ENCODE data around the gene OSBPL6. TPM values are rescaled to one million over a fixed set of nuclear protein-coding genes. Genes with fewer than 3 reads are reported as not detected.
A peak's percentile ranks its signal among the peaks of the same experiment; 100 is the strongest.

The OSBPL6 gene
- polyA plus RNA-seq, 1 donor = 4.6 TPM

- H3K36me3 ChIP-seq (ENCODE audit: control insufficient read depth, insufficient read depth, low read length) = no peaks in the 10 kb centered on the region
- WGBS (ENCODE audit: insufficient coverage, low lambda C conversion rate) = 100% methylated on average over 1 of the region's 5 CpGs
- H3K4me1 ChIP-seq (ENCODE audit: control insufficient read depth, insufficient read depth, low read length) = peaks cover 5% of the 10 kb centered on the region
- no peak overlapping the region for H3K4me3 ChIP-seq (ENCODE audit: low read length)
- H3K27ac ChIP-seq (ENCODE audit: low read length) = no peak overlapping the region
- H3K27me3 ChIP-seq (ENCODE audit: control insufficient read depth, insufficient read depth, low read length) = no peaks in the 10 kb centered on the region
- no peak for DNase-seq
- no peaks in the 10 kb centered on the region for H3K9me3 ChIP-seq (ENCODE audit: control insufficient read depth, low read depth, low read length)
Measured at GRCh38 chr2:178296394-178297090, 102.2 kb downstream of the OSBPL6 start.

GRCh38 chr2:178297091-178297411, 102.7 kb downstream of the OSBPL6 start:
- Histone ChIP-seq H3K4me3 (ENCODE audit: low read length) (no peak overlapping the region), H3K27ac (ENCODE audit: low read length) (no peak overlapping the region), H3K36me3 (ENCODE audit: control insufficient read depth, insufficient read depth, low read length) (no peaks in the 10 kb centered on the region), H3K4me1 (ENCODE audit: control insufficient read depth, insufficient read depth, low read length) (peaks cover 5% of the 10 kb centered on the region), H3K9me3 (ENCODE audit: control insufficient read depth, low read depth, low read length) (no peaks in the 10 kb centered on the region), H3K27me3 (ENCODE audit: control insufficient read depth, insufficient read depth, low read length) (no peaks in the 10 kb centered on the region)
- DNase-seq = no peak
- whole genome bisulfite sequencing (ENCODE audit: insufficient coverage, low lambda C conversion rate) = 33% methylated on average over 1 of the region's 1 CpG

- no peak for DNase-seq
- no peaks in the 10 kb centered on the region for H3K27me3 ChIP-seq (ENCODE audit: control insufficient read depth, insufficient read depth, low read length)
- no peak overlapping the region for H3K27ac ChIP-seq (ENCODE audit: low read length)
- peaks cover 5% of the 10 kb centered on the region for H3K4me1 ChIP-seq (ENCODE audit: control insufficient read depth, insufficient read depth, low read length)
- no peaks in the 10 kb centered on the region for H3K36me3 ChIP-seq (ENCODE audit: control insufficient read depth, insufficient read depth, low read length)
- H3K9me3 ChIP-seq (ENCODE audit: control insufficient read depth, low read depth, low read length) = no peaks in the 10 kb centered on the region
- H3K4me3 ChIP-seq (ENCODE audit: low read length) = no peak overlapping the region
Measured at GRCh38 chr2:178298785-178299212, 104.5 kb downstream of the OSBPL6 start.

- WGBS (ENCODE audit: insufficient coverage, low lambda C conversion rate) = 100% methylated on average over 1 of the region's 3 CpGs
- no peaks in the 10 kb centered on the region for H3K9me3 ChIP-seq (ENCODE audit: control insufficient read depth, low read depth, low read length)
- H3K4me1 ChIP-seq (ENCODE audit: control insufficient read depth, insufficient read depth, low read length) = peaks cover 5% of the 10 kb centered on the region
- H3K36me3 ChIP-seq (ENCODE audit: control insufficient read depth, insufficient read depth, low read length) = no peaks in the 10 kb centered on the region
- no peaks in the 10 kb centered on the region for H3K27me3 ChIP-seq (ENCODE audit: control insufficient read depth, insufficient read depth, low read length)
- DNase-seq = no peak
- H3K27ac ChIP-seq (ENCODE audit: low read length) = no peak overlapping the region
- H3K4me3 ChIP-seq (ENCODE audit: low read length) = no peak overlapping the region
Measured at GRCh38 chr2:178301649-178302238, 107.4 kb downstream of the OSBPL6 start.

- no peaks in the 10 kb centered on the region for H3K4me1 ChIP-seq (ENCODE audit: control insufficient read depth, insufficient read depth, low read length)
- no CpG with 5 or more reads among the region's 3 CpGs for WGBS (ENCODE audit: insufficient coverage, low lambda C conversion rate)
- no peaks in the 10 kb centered on the region for H3K27me3 ChIP-seq (ENCODE audit: control insufficient read depth, insufficient read depth, low read length)
- H3K27ac ChIP-seq (ENCODE audit: low read length) = no peak overlapping the region
- DNase-seq = no peak
- no peaks in the 10 kb centered on the region for H3K36me3 ChIP-seq (ENCODE audit: control insufficient read depth, insufficient read depth, low read length)
- no peak overlapping the region for H3K4me3 ChIP-seq (ENCODE audit: low read length)
- H3K9me3 ChIP-seq (ENCODE audit: control insufficient read depth, low read depth, low read length) = no peaks in the 10 kb centered on the region
Measured at GRCh38 chr2:178304333-178304732, 110.0 kb downstream of the OSBPL6 start.

- Histone ChIP-seq H3K36me3 (ENCODE audit: control insufficient read depth, insufficient read depth, low read length) (no peaks in the 10 kb centered on the region), H3K27ac (ENCODE audit: low read length) (no peak overlapping the region), H3K4me3 (ENCODE audit: low read length) (no peak overlapping the region), H3K27me3 (ENCODE audit: control insufficient read depth, insufficient read depth, low read length) (no peaks in the 10 kb centered on the region), H3K4me1 (ENCODE audit: control insufficient read depth, insufficient read depth, low read length) (no peaks in the 10 kb centered on the region), H3K9me3 (ENCODE audit: control insufficient read depth, low read depth, low read length) (no peaks in the 10 kb centered on the region)
- peak; percentile 36 to 64 for DNase-seq
- WGBS (ENCODE audit: insufficient coverage, low lambda C conversion rate) = 60% methylated on average over 2 of the region's 8 CpGs
Measured at GRCh38 chr2:178306352-178307073, 112.2 kb downstream of the OSBPL6 start.

GRCh38 chr2:178307650-178308049, 113.3 kb downstream of the OSBPL6 start:
- Histone ChIP-seq H3K36me3 (ENCODE audit: control insufficient read depth, insufficient read depth, low read length) (no peaks in the 10 kb centered on the region), H3K27ac (ENCODE audit: low read length) (no peak overlapping the region), H3K9me3 (ENCODE audit: control insufficient read depth, low read depth, low read length) (no peaks in the 10 kb centered on the region), H3K4me3 (ENCODE audit: low read length) (no peak overlapping the region), H3K4me1 (ENCODE audit: control insufficient read depth, insufficient read depth, low read length) (no peaks in the 10 kb centered on the region), H3K27me3 (ENCODE audit: control insufficient read depth, insufficient read depth, low read length) (no peaks in the 10 kb centered on the region)
- no CpG with 5 or more reads among the region's 7 CpGs for WGBS (ENCODE audit: insufficient coverage, low lambda C conversion rate)
- no peak for DNase-seq

GRCh38 chr2:178309541-178309940, 115.2 kb downstream of the OSBPL6 start:
- no peak overlapping the region for H3K4me3 ChIP-seq (ENCODE audit: low read length)
- WGBS (ENCODE audit: insufficient coverage, low lambda C conversion rate) = 60% methylated on average over 1 of the region's 2 CpGs
- no peak overlapping the region for H3K27ac ChIP-seq (ENCODE audit: low read length)
- H3K9me3 ChIP-seq (ENCODE audit: control insufficient read depth, low read depth, low read length) = no peaks in the 10 kb centered on the region
- H3K27me3 ChIP-seq (ENCODE audit: control insufficient read depth, insufficient read depth, low read length) = no peaks in the 10 kb centered on the region
- DNase-seq = no peak
- H3K4me1 ChIP-seq (ENCODE audit: control insufficient read depth, insufficient read depth, low read length) = no peaks in the 10 kb centered on the region
- H3K36me3 ChIP-seq (ENCODE audit: control insufficient read depth, insufficient read depth, low read length) = no peaks in the 10 kb centered on the region

- WGBS (ENCODE audit: insufficient coverage, low lambda C conversion rate) = 100% methylated on average over 1 of the region's 4 CpGs
- no peak overlapping the region for H3K4me3 ChIP-seq (ENCODE audit: low read length)
- no peak overlapping the region for H3K27ac ChIP-seq (ENCODE audit: low read length)
- H3K4me1 ChIP-seq (ENCODE audit: control insufficient read depth, insufficient read depth, low read length) = no peaks in the 10 kb centered on the region
- no peaks in the 10 kb centered on the region for H3K9me3 ChIP-seq (ENCODE audit: control insufficient read depth, low read depth, low read length)
- no peaks in the 10 kb centered on the region for H3K36me3 ChIP-seq (ENCODE audit: control insufficient read depth, insufficient read depth, low read length)
- DNase-seq = no peak
- H3K27me3 ChIP-seq (ENCODE audit: control insufficient read depth, insufficient read depth, low read length) = no peaks in the 10 kb centered on the region
Measured at GRCh38 chr2:178315078-178315477, 120.8 kb downstream of the OSBPL6 start.

- no peak for DNase-seq
- Histone ChIP-seq H3K27ac (ENCODE audit: low read length) (no peak overlapping the region), H3K36me3 (ENCODE audit: control insufficient read depth, insufficient read depth, low read length) (no peaks in the 10 kb centered on the region)
Measured at GRCh38 chr2:178315488-178315948, 121.2 kb downstream of the OSBPL6 start.

More at GRCh38 chr2:178315488-178315948, 121.2 kb downstream of the OSBPL6 start:
- no peaks in the 10 kb centered on the region for H3K4me1 ChIP-seq (ENCODE audit: control insufficient read depth, insufficient read depth, low read length)
- no peaks in the 10 kb centered on the region for H3K27me3 ChIP-seq (ENCODE audit: control insufficient read depth, insufficient read depth, low read length)
- H3K9me3 ChIP-seq (ENCODE audit: control insufficient read depth, low read depth, low read length) = no peaks in the 10 kb centered on the region
- WGBS (ENCODE audit: insufficient coverage, low lambda C conversion rate) = 50% methylated on average over 1 of the region's 3 CpGs
- no peak overlapping the region for H3K4me3 ChIP-seq (ENCODE audit: low read length)

Data from large intestine (tissue), 3 donors.